GM18505 (cell line): ENCODE results near the gene HMCN2.
"Not testable (repeated sequence)": the region's sequence is repeated elsewhere in the genome, so short reads cannot be mapped to it uniquely, and the experiment has no call there.

Source experiments
- ATAC-seq: cut with Tn5 transposase; IDR thresholded peaks from one replicate; pipeline ENCODE4 v1.9.1; 2021; ENCODE audit not compliant: unreplicated experiment
- POLR2A ChIP-seq: IDR thresholded peaks from 4 replicates; pipeline ENCODE4 v1.6.1; 2011; ENCODE audit warnings: borderline replicate concordance; ENCODE audit not compliant: insufficient read depth, insufficient read length; ENCODE audit errors: extremely low read depth

Gene HMCN2

GRCh38 chr9:130263601-130264413 lies 1.8 kb upstream of the HMCN2 start:
- no peak for ATAC-seq

DNA sequence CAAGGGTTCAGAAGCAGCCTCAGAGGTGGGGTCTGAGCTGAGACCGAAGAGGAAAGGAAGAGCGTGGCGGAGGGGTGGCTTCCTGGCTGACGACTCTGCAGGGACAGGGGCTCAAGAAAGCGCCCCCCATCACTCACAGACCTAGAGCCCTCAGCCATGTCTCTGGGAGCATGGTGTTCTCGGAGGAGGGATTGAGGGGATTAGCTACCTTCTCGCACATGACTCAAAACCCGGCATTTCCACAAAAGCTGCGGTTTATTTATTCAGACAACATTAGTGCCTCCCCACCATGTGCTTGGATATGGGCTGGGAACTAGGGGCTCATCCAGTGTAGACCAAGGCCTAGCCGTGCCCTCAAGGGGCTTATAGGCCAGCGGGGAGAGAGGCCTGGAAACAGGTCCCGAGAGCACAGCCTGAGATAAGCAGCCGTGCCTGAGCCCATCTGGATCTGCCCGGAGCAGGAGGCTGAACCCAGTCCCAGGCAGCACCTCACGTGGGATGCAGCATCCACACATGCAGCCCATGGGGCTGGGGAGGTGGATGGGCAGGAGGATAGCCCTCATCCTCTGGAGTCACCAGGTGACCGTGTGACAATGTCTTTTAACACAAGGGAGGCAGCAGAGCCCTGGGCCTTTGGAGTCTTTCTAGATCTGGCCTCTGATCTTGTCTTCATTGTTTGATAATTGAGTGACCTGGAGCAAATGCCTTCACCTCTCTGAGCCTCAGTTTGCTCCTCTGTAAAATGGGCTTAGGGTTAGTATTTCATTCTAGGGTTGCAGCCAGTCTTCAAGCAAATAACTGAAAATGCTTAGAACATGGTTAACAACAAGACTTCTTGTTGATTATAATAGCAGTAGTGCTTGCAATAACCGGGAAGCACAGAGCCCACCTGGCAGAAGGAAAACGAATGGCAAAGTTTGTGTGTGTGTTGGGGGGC lies 878 bp upstream of the HMCN2 start:
- TF ChIP-seq POLR2A = no peak
- ATAC-seq = no peak

More at GRCh38 chr9:130263601-130264413, 1.8 kb upstream of the HMCN2 start:
- TF ChIP-seq POLR2A = no peak

- TF ChIP-seq POLR2A = no peak
- ATAC-seq = no peak
Observed at GRCh38 chr9:130266236-130267098, 907 bp downstream of the HMCN2 start.

GRCh38 chr9:130267930-130268329 lies 2.4 kb downstream of the HMCN2 start:
- ATAC-seq = no peak
- no peak for TF ChIP-seq POLR2A

DNA sequence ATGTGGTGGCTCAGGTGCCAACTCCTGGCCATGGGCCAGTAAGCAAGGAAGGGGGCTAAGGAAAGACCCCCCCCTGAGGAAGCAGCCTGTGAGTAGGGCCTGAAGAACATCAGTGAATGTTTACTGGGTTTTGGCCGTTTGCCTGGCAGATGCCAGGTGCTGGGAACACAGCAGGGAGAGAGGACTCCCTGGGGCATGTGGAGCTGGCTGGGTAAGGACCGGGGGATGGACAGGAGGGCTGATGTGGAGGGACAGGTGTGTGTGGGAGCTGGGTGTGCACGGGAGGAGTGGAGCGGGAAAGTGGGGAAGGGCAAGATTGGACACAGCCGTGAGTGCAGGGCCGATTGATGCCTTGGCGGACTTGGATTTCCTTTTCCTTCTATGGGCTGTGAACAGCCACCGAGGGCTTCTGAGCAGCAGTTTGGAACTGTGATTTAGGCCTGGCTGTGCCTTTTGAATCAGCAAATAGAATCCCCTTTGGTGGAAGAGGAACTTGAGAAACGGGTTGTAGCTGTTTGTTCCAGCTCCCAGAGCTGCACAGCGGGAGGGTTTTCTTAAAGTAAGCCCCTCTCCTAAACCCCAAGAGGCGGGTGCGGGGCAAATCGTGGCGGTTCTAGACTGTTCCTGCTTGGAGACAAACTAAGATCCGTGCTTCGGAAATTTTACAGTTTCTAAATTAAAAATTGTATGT lies 3.1 kb downstream of the HMCN2 start:
- ATAC-seq = no peak
- no peak for TF ChIP-seq POLR2A

DNA sequence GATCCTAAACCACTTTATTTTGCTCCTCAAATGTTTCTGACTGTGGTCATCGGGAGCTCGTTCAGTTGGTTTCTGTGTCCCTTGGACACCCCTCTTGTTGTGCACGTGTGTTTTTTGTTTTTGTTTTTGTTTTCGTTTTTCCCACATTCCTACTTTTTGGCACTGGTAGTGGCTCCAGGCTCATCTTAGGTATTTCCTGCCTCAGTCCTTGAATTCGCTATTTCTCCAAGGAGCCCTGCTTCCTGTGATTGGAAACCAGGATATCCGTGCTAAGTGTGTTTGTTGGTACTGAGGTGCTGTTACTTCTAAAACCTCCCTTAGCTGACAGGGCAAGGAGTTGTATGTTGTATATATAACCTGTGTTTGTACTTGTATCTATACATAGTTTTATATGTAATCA lies 5.9 kb downstream of the HMCN2 start:
- TF ChIP-seq POLR2A = no peak
- no peak for ATAC-seq

GRCh38 chr9:130275156-130275555 lies 9.6 kb downstream of the HMCN2 start:
- TF ChIP-seq POLR2A = no peak
- ATAC-seq = no peak

GRCh38 chr9:130276121-130276520 lies 10.6 kb downstream of the HMCN2 start:
- TF ChIP-seq POLR2A = no peak
- no peak for ATAC-seq

DNA sequence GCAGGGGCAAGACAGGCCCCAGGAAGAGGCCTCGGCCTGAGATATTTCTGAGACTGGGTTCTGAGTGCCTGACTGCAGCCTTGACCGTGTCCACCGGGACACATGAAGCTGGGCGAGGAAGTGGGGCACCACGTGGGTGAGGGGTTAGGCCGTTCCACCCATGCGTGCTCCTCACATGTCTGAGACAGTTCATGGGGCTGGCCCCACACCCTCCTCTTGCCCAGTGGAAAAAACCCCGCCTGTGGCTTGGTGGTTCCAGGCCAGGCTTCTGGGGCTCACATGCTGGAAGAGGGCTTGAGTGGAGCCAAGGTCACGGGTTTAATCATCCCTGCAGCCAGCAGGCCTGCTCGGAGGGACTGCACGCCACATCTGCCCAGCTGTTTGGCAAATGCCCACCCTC lies 11.4 kb downstream of the HMCN2 start:
- ATAC-seq = no peak
- TF ChIP-seq POLR2A = no peak

GRCh38 chr9:130277525-130277924 lies 12.0 kb downstream of the HMCN2 start:
- ATAC-seq = not testable (repeated sequence)

GRCh38 chr9:130283539-130284248 lies 18.1 kb downstream of the HMCN2 start:
- no peak for TF ChIP-seq POLR2A
- no peak for ATAC-seq

DNA sequence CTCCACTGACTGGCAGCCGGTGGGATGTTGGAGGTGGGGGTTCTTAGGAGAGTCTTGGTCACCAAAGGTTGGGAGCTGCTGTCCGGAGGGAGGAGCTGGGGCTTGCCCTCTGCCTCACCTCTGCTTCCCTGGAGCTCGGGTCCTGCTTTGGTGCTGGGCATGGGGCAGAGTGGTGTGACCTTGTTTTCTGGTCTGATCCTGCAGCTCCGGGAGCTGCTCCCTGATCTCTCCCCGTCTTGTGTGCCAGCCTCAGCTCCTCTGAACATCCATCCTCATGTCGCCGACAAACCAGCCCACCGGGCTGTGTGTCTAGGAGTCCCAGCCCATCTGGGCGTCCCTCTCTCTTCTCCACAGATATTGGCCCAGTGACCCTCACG lies 18.7 kb downstream of the HMCN2 start:
- no peak for TF ChIP-seq POLR2A
- ATAC-seq = no peak
